HCEC 1CT (cell line): ENCODE results near the gene SAT1.

Experiments used
- DNase-seq: peaks from one replicate; pipeline ENCODE4 v3.0.0-alpha.2; 2017

Gene SAT1

GRCh38 chrX:23779025-23779424 is 3.9 kb upstream of the SAT1 start:
- peak; percentile 39 for DNase-seq

- DNase-seq: no peak
These were observed 518 bp upstream of the SAT1 start for GRCh38 chrX:23782455-23782854.

GRCh38 chrX:23783589-23784469 is 856 bp downstream of the SAT1 start:
- peak; percentile 7 for DNase-seq

- peak; percentile 84 for DNase-seq
These were observed 1.7 kb downstream of the SAT1 start for GRCh38 chrX:23784470-23785331.

GRCh38 chrX:23785580-23785979 is 2.6 kb downstream of the SAT1 start:
- no peak for DNase-seq

- DNase-seq: no peak
These were observed 3.4 kb downstream of the SAT1 start for GRCh38 chrX:23786268-23786815.

GRCh38 chrX:23787745-23788118 is 4.8 kb downstream of the SAT1 start:
- DNase-seq: no peak

- DNase-seq: no peak
These were observed 5.5 kb downstream of the SAT1 start for GRCh38 chrX:23788521-23788920.

GRCh38 chrX:23788946-23789345 is 6.0 kb downstream of the SAT1 start:
- no peak for DNase-seq

GRCh38 chrX:23789386-23790154 is 6.6 kb downstream of the SAT1 start:
- DNase-seq: no peak

GRCh38 chrX:23790155-23790497 is 7.2 kb downstream of the SAT1 start:
- no peak for DNase-seq

- no peak for DNase-seq
These were observed 10.0 kb downstream of the SAT1 start for GRCh38 chrX:23792861-23793553.

- DNase-seq: no peak
These were observed 12.2 kb downstream of the SAT1 start for GRCh38 chrX:23795221-23795620.

- no peak for DNase-seq
These were observed 14.6 kb downstream of the SAT1 start for GRCh38 chrX:23797371-23798128.

- no peak for DNase-seq
These were observed 16.6 kb downstream of the SAT1 start for GRCh38 chrX:23799469-23800065.

GRCh38 chrX:23802431-23802830 is 19.5 kb downstream of the SAT1 start:
- no peak for DNase-seq

- no peak for DNase-seq
These were observed 21.0 kb downstream of the SAT1 start for GRCh38 chrX:23803931-23804381.

GRCh38 chrX:23804578-23804977 is 21.6 kb downstream of the SAT1 start:
- DNase-seq: no peak

GRCh38 chrX:23805389-23805788 is 22.4 kb downstream of the SAT1 start:
- no peak for DNase-seq

- no peak for DNase-seq
These were observed 27.3 kb downstream of the SAT1 start for GRCh38 chrX:23810279-23810678.

- no peak for DNase-seq
These were observed 28.2 kb downstream of the SAT1 start for GRCh38 chrX:23811108-23811651.
